GM12891 (cell line): Measurements from ENCODE around the gene TEX51.

ENCODE experiments used
- POLR2AphosphoS5 ChIP-seq: IDR thresholded peaks from 2 replicates; pipeline ENCODE4 v1.6.1; 2011; ENCODE audit warnings: low read depth, low read length, control low read depth
- POU2F2 ChIP-seq: IDR thresholded peaks from 2 replicates; pipeline ENCODE4 v1.6.1; 2011; ENCODE audit warnings: low read depth, mild to moderate bottlenecking, control low read depth, low read length, moderate library complexity

DNA sequence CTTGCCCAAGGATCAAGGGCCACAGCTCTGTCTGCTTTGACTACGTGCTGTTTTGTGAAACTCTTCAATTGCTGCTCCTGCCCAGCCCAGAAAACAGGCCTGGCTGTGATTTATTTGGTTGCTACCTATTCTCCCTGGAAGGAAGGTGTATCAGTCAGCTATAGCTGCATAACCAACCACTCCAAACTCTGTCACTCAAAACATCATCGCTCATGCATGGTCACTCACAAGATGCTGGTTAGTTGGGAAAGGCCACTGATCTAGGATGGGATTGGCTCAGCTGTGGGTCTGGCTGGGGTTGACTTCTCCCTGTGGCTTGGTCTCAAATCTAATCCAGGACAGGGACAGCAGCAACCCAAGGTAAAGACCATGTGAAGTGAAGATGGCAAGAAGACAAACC, 14.6 kb downstream of the TEX51 start:
- TF ChIP-seq POLR2AphosphoS5 (no peak), POU2F2 (no peak)
